Ramos (cell line): ENCODE results near the gene GGNBP2.

Experiments
- in situ Hi-C: fragments of 300-500 bp; cut with MboI; formaldehyde crosslinking; loops from one replicate; pipeline ENCODE4 v1.14.3; 2022; ENCODE audit warnings: low sequenced_read_pairs; ENCODE audit not compliant: unreplicated experiment

The GGNBP2 gene

GRCh38 chr17:36600465-36600864 lies 55.7 kb downstream of the GGNBP2 start:
- in situ Hi-C loops = loop anchor here (25.0 kb wide), 1 partner anchor 787 kb away; the partner anchor contains the start of gene C17orf78

GRCh38 chr17:36600936-36601302 lies 56.2 kb downstream of the GGNBP2 start:
- in situ Hi-C loops = loop anchor here (25.0 kb wide), 1 partner anchor 786 kb away; the partner anchor contains the start of gene C17orf78

GRCh38 chr17:36601303-36602029 lies 56.7 kb downstream of the GGNBP2 start, which contains the start of gene MRM1:
Gene MRM1 (plus strand): TSS chr17:36601583. CDS start chr17:36601811, 228 bp downstream.
- in situ Hi-C loops = loop anchor here (25.0 kb wide), 1 partner anchor 786 kb away; the partner anchor contains the start of gene C17orf78

GRCh38 chr17:36602030-36602748 lies 57.5 kb downstream of the GGNBP2 start:
- in situ Hi-C loops = loop anchor here (25.0 kb wide), 1 partner anchor 785 kb away; the partner anchor contains the start of gene C17orf78

DNA sequence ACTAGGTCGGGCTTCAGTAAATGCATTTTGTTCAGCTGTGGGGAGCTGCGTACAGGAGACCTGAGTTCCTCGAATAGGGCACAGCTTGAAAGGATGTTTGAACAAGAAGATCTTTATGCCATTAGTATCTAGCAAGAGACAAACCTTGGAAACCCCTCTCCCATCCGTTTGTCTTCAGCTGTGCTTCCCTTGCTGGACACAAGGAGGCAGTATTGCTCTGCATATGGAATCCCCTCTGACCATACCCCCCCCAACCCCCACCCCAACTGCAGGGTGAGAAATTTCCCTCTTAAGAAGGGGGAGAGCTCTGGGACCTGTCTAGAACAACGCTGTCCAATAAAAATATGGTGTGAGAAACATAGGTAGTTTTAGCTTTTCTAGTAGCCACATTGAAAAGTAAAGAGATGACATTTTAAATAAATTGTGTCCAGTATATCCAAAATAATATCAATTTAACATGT lies 58.2 kb downstream of the GGNBP2 start:
- in situ Hi-C loops = loop anchor here (25.0 kb wide), 1 partner anchor 784 kb away; the partner anchor contains the start of gene C17orf78

GRCh38 chr17:36605028-36605427 lies 60.3 kb downstream of the GGNBP2 start:
- in situ Hi-C loops = loop anchor here (25.0 kb wide), 1 partner anchor 782 kb away; the partner anchor contains the start of gene C17orf78

- in situ Hi-C loops = loop anchor here (25.0 kb wide), 1 partner anchor 779 kb away; the partner anchor contains the start of gene C17orf78
Observed at GRCh38 chr17:36608280-36608679, 63.6 kb downstream of the GGNBP2 start.

GRCh38 chr17:36608794-36609497 lies 64.2 kb downstream of the GGNBP2 start:
- in situ Hi-C loops = loop anchor here (25.0 kb wide), 1 partner anchor 778 kb away; the partner anchor contains the start of gene C17orf78

DNA sequence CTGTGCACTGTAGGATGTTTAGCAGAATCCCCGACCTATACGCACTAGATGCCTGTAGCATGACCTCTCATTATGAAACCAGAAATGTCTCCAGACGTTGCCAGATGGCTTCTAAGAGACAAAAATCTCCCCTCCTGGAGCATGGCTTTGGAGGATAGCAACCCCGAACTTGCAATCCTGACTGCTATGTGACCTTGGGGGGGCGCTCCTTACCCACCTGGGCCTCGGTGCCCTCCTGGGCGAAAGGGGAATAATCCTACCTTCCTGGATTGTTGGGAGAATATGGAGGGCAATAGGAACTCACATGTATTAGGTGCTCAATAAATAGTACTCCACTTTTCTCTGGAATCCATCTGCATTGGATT lies 64.8 kb downstream of the GGNBP2 start:
- in situ Hi-C loops = loop anchor here (25.0 kb wide), 1 partner anchor 778 kb away; the partner anchor contains the start of gene C17orf78

- in situ Hi-C loops = loop anchor here (25.0 kb wide), 1 partner anchor 777 kb away; the partner anchor contains the start of gene C17orf78
Observed at GRCh38 chr17:36610474-36610873, 65.8 kb downstream of the GGNBP2 start.

GRCh38 chr17:36611345-36612072 lies 66.8 kb downstream of the GGNBP2 start:
- in situ Hi-C loops = loop anchor here (25.0 kb wide), 1 partner anchor 776 kb away; the partner anchor contains the start of gene C17orf78

DNA sequence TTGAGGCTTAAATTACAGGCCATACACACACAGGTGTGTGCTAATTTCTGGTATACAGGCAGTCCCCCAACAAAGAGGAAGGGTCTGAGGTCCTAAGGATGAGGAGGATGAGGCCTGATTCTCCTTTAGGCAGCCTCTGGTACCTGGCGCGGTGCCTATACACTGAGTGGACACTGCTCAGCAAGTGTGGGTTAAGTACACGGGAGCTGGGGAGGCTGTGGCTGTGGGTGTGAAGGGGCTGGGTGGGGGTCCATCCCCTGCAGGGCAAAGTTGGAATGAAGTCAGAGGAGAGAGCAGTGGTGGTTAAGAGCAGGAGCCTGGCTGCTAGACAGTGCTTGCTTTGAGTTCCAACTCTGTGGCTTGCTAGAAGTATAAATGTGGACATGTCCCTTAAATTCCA lies 67.6 kb downstream of the GGNBP2 start:
- in situ Hi-C loops = loop anchor here (25.0 kb wide), 1 partner anchor 775 kb away; the partner anchor contains the start of gene C17orf78

GRCh38 chr17:36613155-36613554 lies 68.4 kb downstream of the GGNBP2 start:
- in situ Hi-C loops = loop anchor here (25.0 kb wide), 1 partner anchor 774 kb away; the partner anchor contains the start of gene C17orf78

DNA sequence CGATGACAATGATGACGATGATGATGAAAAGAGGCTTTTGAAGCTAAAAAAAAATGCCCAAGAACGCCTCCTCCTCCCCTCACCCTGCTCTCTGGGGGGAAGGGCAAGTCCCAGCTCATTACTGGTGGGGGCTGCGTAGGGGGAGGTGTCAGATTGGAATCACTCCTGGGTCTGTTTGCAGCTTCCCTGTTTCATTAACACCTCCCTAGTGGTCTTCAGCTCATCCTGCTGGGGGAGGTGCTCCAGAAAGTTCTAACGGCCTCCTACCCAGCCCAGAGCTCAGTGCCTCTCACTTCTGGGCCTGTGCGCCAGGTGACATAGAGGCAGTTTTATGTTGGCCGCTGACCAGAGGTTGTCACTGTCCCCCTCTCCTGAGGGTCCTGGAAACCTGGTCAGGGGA lies 69.4 kb downstream of the GGNBP2 start:
- in situ Hi-C loops = loop anchor here (25.0 kb wide), 1 partner anchor 773 kb away; the partner anchor contains the start of gene C17orf78

GRCh38 chr17:36614933-36615332 lies 70.2 kb downstream of the GGNBP2 start:
- in situ Hi-C loops = loop anchor here (25.0 kb wide), 1 partner anchor 772 kb away; the partner anchor contains the start of gene C17orf78

GRCh38 chr17:36616061-36617029 lies 71.6 kb downstream of the GGNBP2 start:
- in situ Hi-C loops = loop anchor here (25.0 kb wide), 1 partner anchor 771 kb away; the partner anchor contains the start of gene C17orf78

- in situ Hi-C loops = loop anchor here (25.0 kb wide), 1 partner anchor 770 kb away; the partner anchor contains the start of gene C17orf78
Observed at GRCh38 chr17:36617773-36618172, 73.1 kb downstream of the GGNBP2 start.

GRCh38 chr17:36623281-36623680 lies 78.6 kb downstream of the GGNBP2 start:
- in situ Hi-C loops = loop anchor here (25.0 kb wide), 1 partner anchor 764 kb away; the partner anchor contains the start of gene C17orf78
